Hepatocyte (in vitro differentiated cells): ENCODE results near the gene FAM81A. TPM values are rescaled to one million over a fixed set of nuclear protein-coding genes. Genes with fewer than 3 reads are reported as not detected.

Experiments
- DNase-seq: peaks from one replicate; pipeline ENCODE4 v3.0.0-alpha.2; 2016; ENCODE audit warnings: low spot score
- H2AFZ ChIP-seq: fragments of 200-600 bp; sonication (generic); 2 replicates; pipeline ENCODE4 v1.6.0; 2016; ENCODE audit warnings: antibody characterized with exemption, mild to moderate bottlenecking
- H3K27ac ChIP-seq: fragments of 200-600 bp; sonication (generic); 2 replicates; pipeline ENCODE4 v1.5.1; 2016; ENCODE audit warnings: mild to moderate bottlenecking
- H3K27me3 ChIP-seq: fragments of 200-600 bp; sonication (generic); 2 replicates; pipeline ENCODE4 v1.6.1; 2016
- H3K36me3 ChIP-seq: fragments of 200-600 bp; sonication (generic); replicated peaks from 2 replicates; pipeline ENCODE4 v1.5.1; 2016; ENCODE audit warnings: low read depth; ENCODE audit not compliant: insufficient read depth
- H3K4me1 ChIP-seq: fragments of 200-600 bp; sonication (generic); 2 replicates; pipeline ENCODE4 v1.5.1; 2016; ENCODE audit warnings: mild to moderate bottlenecking, moderate library complexity; ENCODE audit not compliant: insufficient read depth
- H3K4me2 ChIP-seq: fragments of 200-600 bp; sonication (generic); 2 replicates; pipeline ENCODE4 v1.6.0; 2016
- H3K4me3 ChIP-seq: fragments of 200-600 bp; sonication (generic); 2 replicates; pipeline ENCODE4 v1.5.1; 2016; ENCODE audit warnings: mild to moderate bottlenecking
- H3K79me2 ChIP-seq: fragments of 200-600 bp; sonication (generic); 2 replicates; pipeline ENCODE4 v1.6.0; 2017; ENCODE audit warnings: mild to moderate bottlenecking
- H3K9me2 ChIP-seq: fragments of 200-600 bp; sonication (generic); replicated peaks from 2 replicates; pipeline ENCODE4 v1.6.0; 2017; ENCODE audit warnings: mild to moderate bottlenecking; ENCODE audit not compliant: insufficient read depth
- H3K9me3 ChIP-seq: fragments of 200-600 bp; sonication (generic); 2 replicates; pipeline ENCODE4 v1.5.1; 2016; ENCODE audit warnings: low read depth, mild to moderate bottlenecking
- H4K20me1 ChIP-seq: fragments of 200-600 bp; sonication (generic); 2 replicates; pipeline ENCODE4 v1.6.0; 2016; ENCODE audit warnings: mild to moderate bottlenecking; ENCODE audit not compliant: insufficient read depth, poor library complexity, severe bottlenecking
- EZH2 ChIP-seq: fragments of 200-600 bp; sonication (generic); IDR thresholded peaks from 2 replicates; pipeline ENCODE4 v1.6.1; 2016; ENCODE audit warnings: antibody characterized with exemption, mild to moderate bottlenecking, borderline replicate concordance
- EZH2phosphoT487 ChIP-seq: fragments of 200-600 bp; sonication (generic); IDR thresholded peaks from one replicate; pipeline ENCODE4 v1.6.1; 2018; ENCODE audit warnings: antibody characterized with exemption, mild to moderate bottlenecking, low read depth, moderate library complexity; ENCODE audit not compliant: unreplicated experiment, severe bottlenecking
- WGBS: methylation state at CpG from one replicate; pipeline ENCODE4 v1.1.6; 2016; ENCODE audit warnings: low lambda C conversion rate; ENCODE audit errors: missing lambda C conversion rate; 5-methylcytosine and 5-hydroxymethylcytosine counted together
- polyA plus RNA-seq: library from polyadenylated mRNA; unstranded; fragments of >200 nt; fragmentation: Nextera tagmentation; extraction: Ambion mirVana; gene quantifications from 2 replicates; pipeline ENCODE4 v1.2.1, GENCODE V29; 2016
- total RNA-seq: library from RNA; depleted of rRNA; stranded (reverse); fragments of >200 nt; gene quantifications from 2 replicates; pipeline ENCODE4 v1.2.3, GENCODE V29; 2014
- TF ChIP-seq, protein P1 (sequence below): fragments of 200-600 bp; sonication (generic); IDR thresholded peaks from 2 replicates; pipeline ENCODE4 v1.5.1; 2016; ENCODE audit warnings: antibody characterized with exemption, mild to moderate bottlenecking; ENCODE audit not compliant: poor library complexity

The FAM81A gene
- total and polyA plus RNA-seq, 2 experiments from 2014 or later: 0.47 to 0.85 TPM

DNA sequence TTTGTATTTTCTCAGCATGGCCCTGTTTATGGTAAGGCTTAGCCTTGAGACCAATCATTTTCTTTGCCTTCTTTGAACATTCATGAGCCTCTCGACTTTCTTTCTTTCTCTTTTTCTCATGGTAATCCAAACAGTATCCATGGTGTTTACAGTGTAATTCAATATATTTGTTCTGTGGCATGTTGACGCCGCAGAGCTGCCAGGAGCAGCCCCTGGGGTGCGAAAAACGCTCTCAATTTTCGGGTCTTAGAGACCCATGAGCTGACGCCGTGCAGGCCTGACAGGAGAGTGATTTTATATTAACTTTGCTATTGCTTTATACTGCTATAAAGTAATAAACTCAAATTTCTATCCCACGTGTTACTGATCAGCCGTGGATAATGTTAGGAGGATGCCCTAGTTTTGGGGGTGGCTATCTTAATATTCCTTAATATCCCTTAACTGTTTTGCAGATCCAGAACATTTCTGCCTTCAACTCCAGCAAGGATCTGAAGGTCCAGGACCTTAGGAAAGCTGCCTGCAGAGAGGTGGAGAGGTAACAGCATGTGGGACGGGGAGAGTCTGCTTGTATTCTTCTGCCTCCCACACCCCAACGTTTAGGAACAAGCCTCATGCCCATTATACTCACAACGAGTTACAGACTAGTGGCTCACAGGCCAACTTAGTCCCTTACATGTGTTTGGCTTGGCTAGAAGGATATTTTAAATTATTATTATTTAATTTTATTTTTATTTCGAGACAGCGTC is 36.0 kb upstream of the FAM81A start:
- TF ChIP-seq, protein P1, sequence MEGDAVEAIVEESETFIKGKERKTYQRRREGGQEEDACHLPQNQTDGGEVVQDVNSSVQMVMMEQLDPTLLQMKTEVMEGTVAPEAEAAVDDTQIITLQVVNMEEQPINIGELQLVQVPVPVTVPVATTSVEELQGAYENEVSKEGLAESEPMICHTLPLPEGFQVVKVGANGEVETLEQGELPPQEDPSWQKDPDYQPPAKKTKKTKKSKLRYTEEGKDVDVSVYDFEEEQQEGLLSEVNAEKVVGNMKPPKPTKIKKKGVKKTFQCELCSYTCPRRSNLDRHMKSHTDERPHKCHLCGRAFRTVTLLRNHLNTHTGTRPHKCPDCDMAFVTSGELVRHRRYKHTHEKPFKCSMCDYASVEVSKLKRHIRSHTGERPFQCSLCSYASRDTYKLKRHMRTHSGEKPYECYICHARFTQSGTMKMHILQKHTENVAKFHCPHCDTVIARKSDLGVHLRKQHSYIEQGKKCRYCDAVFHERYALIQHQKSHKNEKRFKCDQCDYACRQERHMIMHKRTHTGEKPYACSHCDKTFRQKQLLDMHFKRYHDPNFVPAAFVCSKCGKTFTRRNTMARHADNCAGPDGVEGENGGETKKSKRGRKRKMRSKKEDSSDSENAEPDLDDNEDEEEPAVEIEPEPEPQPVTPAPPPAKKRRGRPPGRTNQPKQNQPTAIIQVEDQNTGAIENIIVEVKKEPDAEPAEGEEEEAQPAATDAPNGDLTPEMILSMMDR: no peak
- Histone ChIP-seq H3K4me1 (no peaks in the 10 kb centered on the region), H3K27ac (no peak overlapping the region), H3K9me3 (no peaks in the 10 kb centered on the region), H3K4me3 (no peak overlapping the region), H3K4me2 (no peak overlapping the region), H4K20me1 (no peaks in the 10 kb centered on the region), H2AFZ (no peak overlapping the region), H3K36me3 (no peaks in the 10 kb centered on the region), H3K27me3 (no peaks in the 10 kb centered on the region), H3K79me2 (no peaks in the 10 kb centered on the region), H3K9me2 (no peaks in the 10 kb centered on the region)
- no peak for DNase-seq
- 50% methylated on average over 15 of the region's 15 CpGs for WGBS

DNA sequence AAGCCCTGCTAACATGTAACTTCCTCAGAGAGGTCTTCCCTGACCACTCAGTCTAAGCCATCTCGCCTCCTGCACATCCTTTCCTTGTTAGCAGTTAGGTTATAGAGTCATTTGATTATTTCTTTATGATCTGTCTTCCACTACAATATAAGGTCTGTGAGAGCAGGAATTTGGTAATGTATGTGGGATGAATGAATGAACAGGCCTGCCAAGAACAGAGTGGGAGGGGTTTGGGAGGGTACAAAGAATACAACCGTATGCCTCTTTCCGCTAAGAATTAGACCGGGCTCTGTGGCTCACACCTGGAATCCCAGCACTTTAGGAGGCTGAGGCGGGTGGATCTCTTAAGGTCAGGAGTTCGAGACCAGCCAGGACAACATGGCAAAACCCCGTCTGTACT is 32.9 kb upstream of the FAM81A start:
- Histone ChIP-seq H3K27me3 (no peaks in the 10 kb centered on the region), H3K79me2 (no peaks in the 10 kb centered on the region), H3K9me3 (no peaks in the 10 kb centered on the region), H3K4me2 (no peak overlapping the region), H3K9me2 (no peaks in the 10 kb centered on the region), H3K4me1 (no peaks in the 10 kb centered on the region), H4K20me1 (no peaks in the 10 kb centered on the region), H3K27ac (no peak overlapping the region), H3K36me3 (no peaks in the 10 kb centered on the region), H2AFZ (no peak overlapping the region), H3K4me3 (no peak overlapping the region)
- DNase-seq: no peak
- TF ChIP-seq EZH2 (no peak), EZH2phosphoT487 (no peak)
- TF ChIP-seq, protein P1: no peak
- 82% methylated on average over 7 of the region's 7 CpGs for WGBS

DNA sequence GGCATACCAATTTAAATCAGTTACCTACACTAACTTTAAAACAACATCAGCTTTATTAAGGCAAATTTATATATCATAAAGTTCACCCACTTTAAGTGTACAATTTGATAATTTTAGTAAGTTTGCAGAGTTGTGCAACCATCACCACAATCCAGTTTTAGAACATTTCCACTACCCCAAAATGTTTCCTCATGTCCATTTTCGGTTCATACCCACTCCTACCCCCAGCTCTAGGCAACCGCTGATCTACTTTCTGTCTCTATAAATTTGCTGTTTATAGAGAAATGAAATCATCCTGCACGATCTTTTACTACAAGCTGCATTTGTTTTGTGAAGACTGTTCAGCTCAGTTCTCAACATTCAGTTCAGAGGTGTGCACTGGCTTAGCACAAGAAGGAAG is 31.5 kb upstream of the FAM81A start:
- Histone ChIP-seq H3K27ac (no peak overlapping the region), H3K4me3 (no peak overlapping the region), H3K27me3 (no peaks in the 10 kb centered on the region), H2AFZ (no peak overlapping the region), H3K4me1 (no peaks in the 10 kb centered on the region), H3K9me2 (no peaks in the 10 kb centered on the region), H3K36me3 (no peaks in the 10 kb centered on the region), H3K9me3 (no peaks in the 10 kb centered on the region), H3K79me2 (no peaks in the 10 kb centered on the region), H3K4me2 (no peak overlapping the region), H4K20me1 (no peaks in the 10 kb centered on the region)
- no peak for TF ChIP-seq EZH2phosphoT487
- no peak for TF ChIP-seq EZH2
- TF ChIP-seq, protein P1: no peak
- WGBS: 77% methylated on average over 3 of the region's 3 CpGs
- no peak for DNase-seq
